GM18517 (cell line): ENCODE results near the gene PIK3R4.

Experiments
- ATAC-seq: cut with Tn5 transposase; IDR thresholded peaks from one replicate; pipeline ENCODE4 v1.9.1; 2021; ENCODE audit warnings: mild to moderate bottlenecking, moderate library complexity; ENCODE audit not compliant: unreplicated experiment

PIK3R4 gene

DNA sequence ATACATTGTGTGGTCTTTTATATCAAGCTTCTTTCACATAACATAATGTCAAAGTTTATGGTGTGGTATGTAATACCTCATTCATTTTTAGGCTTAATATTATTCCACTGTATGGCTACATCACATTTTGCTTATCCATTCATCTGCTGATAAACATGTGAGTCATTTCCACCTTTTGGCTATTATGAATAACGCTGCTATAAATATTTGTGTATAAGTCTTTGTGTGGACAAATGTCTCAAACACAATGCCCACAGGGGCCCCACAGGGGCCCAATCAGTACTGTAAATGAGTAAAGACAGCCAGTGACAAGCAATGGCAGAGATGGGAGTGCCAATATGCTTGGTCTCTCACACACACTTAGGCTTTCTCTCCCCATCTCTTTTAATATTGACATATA is 54.2 kb downstream of the PIK3R4 start:
- ATAC-seq: no peak

DNA sequence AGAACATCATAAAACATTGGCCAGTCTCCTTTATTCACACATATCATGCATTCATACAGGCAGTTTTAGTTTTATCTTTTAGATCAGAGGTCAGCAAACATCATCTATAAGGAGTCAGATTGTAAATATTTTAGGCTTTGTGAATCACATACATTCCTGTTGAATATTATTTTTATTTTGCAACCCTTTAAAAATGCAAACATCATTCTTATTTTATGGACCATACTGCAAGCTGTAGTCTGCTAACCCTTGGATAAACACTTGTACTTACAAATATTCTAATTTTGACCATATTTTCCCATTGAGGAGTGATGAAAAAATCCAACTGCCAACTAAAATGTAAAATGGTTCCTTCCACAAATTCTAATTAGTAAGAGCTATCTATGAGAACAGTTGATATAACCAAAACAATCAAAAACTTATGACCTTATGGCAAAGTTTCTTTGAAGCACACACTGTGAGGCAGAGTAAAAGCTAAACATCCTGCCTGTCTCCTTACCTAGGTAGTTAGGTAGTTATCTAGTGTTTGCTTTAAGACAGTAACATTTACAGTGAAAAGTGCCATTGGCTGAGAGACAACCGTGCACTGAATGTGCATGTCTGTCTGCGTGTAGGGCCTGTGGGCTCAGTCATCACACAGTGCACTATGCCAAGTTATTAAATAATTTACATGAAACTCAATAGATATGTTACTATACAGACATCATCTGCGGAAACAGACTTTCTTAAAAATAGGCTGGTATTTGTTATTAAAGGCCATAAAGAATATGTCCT is 57.7 kb downstream of the PIK3R4 start:
- no peak for ATAC-seq

DNA sequence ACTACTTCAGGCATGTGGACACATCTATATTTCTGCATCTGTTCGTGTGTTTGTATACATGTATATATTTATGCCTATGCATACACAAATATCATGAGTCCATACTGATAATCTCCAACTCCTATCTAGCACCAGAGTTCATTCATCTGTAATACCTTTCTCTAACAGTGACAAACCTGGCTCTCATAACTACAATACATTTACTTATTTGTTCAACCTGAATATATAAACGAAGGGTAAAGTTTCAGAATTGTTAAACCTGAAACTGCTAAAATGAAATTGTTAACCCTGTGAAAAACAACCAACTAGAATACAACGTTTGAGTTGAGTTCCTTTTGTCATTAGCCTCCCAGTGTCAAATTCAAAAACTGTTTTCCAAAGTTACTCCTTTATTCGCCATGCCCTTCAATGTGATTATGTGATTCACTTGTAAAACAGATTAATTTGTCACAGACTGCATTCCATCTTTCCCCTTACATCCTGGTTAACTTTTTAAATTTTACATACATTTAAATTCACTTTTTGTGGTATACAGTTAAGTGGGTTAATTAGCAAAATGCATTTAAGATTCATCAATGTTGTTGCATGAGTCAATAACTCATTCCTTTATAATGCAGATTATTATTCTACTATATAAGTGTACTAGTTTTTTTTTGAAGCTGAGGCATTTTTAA is 58.5 kb downstream of the PIK3R4 start:
- peak; percentile 60 for ATAC-seq

DNA sequence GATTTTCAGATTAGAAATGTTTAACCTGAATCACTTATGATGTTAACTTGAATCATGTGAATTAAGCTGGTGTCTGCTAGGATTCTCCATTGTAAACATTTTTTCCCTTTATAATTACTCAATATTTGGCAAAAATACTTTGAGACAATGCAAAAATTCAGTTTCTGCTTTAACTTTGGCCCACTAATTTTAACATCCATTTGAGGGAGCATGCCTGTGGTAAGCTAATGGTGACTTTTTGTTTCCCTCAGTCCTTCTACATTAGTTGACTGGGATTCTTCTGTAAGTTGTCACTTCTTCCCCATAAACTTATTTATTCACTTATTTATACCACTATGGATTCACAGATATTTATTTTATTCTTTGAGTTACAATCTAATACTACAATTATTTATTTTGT is 59.3 kb downstream of the PIK3R4 start:
- ATAC-seq: no peak

DNA sequence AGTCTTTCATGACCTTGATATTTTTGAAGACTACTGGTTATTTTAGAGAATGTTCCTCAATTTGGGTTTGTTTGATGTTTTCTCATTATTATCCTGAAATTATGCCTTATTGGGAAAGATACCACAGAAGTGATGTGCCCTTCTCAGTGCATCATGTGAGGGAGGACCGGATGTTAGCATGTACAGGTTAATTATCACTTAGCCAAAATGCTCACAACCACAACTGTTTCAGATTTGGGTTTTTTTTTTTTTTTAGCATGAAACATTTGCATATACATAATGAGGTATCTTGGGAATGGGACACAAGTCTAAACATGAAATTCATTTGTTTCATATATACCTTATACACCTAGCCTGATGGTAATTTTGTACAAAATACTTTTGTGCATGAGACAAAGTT is 59.8 kb downstream of the PIK3R4 start:
- peak; percentile 54 for ATAC-seq

DNA sequence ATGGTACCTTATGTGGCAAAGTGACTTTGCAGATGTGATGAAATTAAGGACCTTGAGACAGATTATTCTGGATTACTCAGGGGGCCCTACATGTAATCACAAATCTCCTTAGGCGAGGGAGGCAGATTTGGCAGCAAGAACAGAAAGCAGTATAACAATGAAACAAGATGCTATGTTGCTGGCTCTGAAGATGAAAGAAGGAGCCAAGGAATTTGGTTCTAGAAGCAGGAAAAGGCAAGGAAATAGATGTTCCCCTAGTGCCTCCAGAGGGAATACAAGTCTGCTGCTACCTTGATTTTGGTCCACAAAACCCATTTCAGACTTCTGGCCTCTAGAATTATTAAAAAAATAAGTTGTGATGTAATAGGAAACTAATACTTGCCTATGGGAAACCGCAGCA is 64.5 kb downstream of the PIK3R4 start:
- ATAC-seq: no peak

DNA sequence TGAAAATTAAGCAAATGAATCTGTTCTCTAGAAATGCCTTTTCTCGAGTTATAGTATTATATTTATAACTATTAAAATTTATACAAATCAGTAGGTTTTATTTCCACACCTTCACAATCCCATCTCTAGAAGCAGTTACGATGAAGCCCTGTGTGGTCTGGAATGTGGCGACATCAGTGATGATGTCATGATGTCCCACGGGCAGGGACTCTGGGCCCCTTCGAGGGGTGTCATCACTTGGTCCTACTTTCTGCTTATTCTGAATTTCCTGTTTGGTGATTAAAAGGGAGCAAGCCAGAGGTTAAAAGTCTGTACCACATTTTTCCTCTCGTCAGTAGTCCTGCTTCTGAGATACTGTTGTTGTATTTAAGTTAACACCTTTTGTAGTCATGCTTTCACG is 67.4 kb downstream of the PIK3R4 start:
- ATAC-seq: no peak

DNA sequence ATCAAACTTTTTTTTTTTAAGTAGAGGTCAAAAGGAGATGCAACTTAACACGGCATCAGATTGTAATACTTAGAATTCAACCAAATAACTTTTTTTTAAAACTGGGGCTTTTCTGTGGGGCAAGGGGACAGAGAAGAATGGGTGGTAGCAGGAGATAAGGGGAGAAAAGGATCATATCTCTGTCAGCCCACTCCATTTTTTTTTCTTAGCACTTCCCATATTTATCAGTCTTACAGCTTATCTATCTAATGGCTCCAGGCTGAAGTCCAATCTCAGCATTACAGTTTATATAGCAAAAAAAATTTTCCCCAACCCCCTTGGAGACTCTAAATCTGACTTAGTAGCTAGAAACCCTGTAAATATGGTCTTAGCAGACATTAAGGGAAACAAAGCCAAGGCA is 69.3 kb downstream of the PIK3R4 start:
- ATAC-seq: no peak

DNA sequence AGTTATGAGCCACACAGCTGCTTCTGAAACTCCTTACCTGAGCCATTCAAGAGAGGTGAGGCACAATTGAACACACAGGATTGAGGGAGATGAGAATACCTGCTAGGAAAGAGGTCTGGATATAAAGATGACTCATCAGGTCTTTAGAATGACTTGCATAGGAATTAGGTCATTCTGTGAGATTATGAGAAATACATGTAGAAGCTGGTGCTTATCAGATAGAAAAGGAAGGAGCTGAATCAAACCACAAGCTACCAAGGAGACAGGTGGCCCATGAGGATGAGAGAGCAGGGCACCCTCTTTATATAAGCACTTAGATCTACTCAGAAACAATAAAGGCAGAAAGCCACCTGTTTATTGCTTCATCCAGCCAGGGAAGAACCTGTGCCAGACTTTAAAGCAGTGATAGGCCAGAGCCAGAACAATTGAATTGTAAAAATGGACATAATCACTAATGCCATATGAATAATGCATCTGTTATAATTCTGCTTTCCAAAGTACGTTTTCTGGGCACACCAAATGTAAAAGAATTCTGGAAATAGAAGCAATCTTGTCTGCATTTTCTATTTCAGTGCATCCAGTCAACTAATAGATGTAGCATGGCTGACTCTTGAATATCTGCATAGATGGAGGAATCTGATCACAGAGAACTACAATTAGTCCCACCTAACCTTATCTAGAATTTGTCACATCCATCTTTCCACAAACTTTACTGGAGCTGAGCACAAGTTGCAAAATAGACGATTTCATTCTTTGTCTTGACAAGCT is 74.9 kb downstream of the PIK3R4 start:
- ATAC-seq: no peak

DNA sequence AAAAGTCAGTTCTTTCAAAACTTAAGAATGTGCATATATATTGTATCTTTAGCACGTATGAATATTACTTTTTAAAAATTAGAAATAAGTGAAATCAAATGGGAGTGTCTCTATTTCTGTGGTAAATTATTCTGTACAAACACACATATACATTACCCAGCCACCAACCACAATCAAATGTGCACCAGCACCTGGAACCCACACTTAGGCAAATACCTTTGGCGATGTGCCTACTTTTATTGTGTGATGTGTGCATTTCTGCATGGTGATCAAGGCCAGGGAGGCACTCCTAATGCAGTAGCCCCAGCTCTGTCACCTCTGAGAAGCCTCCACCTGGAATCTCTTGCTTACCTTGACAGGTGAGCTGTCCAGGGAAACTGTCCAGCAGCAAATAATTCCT is 76.9 kb downstream of the PIK3R4 start:
- ATAC-seq: no peak

DNA sequence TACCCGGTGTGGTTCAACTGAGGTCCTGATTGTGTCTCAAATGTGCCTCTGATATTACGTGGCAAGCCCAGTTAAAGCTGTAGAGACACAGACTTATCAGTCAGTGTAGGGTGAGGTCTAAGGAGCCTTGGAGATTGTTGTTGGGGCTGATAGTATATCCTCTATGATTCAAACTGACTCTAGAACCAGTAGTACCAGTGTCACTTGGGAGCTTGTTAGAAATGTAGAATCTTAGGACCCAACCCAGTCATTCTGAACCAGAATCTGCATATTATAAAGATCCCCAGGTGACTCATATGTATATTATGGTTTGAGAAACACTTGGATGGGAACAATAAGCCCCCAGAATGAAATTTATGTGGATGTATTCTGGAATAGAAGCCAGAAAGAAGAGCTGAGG is 83.5 kb downstream of the PIK3R4 start:
- ATAC-seq: no peak

DNA sequence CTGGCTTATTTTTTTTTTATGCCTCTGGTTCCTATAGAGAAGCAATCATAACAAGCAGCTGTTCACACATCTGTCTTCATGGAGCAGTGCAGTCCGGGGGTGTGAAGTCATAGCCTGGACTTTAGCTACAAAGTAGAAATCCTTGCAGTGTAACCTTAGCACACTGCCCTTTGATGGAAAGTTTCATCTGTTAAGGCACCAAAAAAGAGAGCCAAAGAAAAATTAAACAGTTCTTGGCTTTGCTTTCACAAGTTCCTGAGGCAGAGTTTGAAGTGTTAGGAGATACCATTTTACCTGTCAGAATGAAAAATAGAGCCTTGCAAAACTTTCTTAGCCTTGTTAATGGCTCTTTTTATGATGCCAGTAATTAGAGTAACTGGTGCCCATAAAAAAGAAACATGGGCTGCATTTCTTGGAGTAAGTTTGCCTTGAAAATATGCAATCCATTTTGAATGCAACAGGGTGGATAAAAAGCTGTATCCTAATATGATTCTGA is 84.1 kb downstream of the PIK3R4 start:
- no peak for ATAC-seq

DNA sequence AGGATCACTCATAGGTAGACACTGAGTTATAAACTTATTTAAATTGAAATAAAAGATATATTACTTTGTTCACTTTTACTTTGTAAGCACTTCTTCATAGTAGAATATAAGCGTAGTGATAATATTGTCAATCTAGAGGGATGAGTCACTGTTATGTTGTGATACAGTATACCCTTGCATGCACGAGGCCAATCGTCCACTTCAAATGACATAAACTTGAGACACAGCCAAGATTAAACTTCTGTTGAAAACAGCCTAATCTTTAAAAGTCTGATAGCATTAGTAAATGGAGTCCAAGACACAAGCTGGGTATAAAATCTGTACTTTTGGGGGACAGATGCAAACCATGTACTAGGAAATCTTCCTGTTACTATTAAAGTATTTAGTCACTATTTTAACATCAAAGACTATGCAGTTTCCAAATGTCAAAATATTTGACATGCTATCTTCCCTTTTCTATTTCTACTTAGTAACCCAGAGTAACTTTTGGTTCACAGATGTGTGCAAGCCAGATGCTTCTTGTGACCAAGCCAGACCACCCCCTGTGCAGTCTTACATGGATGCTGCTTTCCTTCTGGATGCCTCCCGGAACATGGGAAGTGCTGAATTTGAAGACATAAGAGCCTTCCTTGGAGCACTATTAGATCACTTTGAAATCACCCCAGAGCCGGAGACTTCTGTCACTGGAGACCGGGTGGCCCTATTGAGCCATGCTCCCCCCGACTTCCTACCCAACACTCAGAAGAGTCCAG is 85.3 kb downstream of the PIK3R4 start:
- no peak for ATAC-seq

DNA sequence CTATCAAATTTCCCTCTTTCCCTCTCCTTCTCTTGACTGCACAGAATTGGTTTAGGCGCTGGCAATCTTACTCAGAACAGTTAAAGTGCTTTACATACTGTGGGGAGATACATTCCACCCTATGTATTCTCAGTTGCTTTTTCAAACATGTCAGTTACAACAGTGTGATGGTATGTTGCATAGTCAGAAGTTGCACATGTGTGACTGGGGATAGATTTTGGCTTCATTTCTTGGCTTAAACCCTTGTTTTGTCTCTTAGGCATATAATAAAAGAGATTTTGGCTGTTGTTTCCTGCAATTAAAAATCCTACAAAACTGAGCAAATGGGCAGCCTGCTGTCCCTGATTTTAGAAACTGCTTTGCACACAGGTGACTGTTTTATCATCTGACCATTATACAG is 86.7 kb downstream of the PIK3R4 start:
- ATAC-seq: no peak

DNA sequence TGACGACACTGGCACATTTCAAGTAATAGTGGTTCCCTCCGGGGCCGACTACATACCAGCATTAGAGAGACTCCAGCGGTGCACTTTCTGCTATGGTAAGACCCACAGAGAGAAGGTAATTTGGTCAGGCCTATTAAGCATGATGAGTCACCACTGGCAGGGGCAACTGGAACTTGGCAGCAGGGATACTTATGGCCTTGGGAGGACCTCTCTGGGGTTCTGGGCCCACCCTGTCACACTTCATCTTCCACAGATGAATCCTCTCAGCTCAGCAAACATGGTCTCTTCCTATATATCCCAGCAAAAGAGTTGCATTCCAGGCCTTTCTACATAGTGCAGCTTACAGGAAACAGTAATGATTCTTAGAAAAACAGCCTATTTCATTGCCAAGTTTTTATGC is 88.0 kb downstream of the PIK3R4 start:
- no peak for ATAC-seq

DNA sequence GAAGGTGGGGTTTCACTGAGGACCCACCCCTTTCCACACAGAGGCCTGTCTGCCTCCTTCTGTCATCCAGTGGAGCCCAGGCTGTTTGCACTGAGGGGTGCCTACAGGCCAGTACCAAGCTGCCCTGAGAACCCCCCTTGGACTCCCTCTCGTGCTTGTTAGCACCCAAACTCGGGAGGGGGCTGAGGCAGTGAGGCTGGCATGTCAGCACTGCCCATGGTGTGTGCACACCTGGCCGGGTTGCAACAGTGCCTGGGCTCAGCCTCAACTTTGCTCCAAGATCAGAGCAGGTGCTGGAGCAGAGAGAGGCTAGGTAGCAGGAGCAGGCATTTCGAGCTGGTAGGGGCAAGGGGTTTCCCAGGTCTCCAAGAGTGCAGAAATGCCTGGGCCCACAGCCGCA is 90.0 kb downstream of the PIK3R4 start:
- ATAC-seq: no peak

DNA sequence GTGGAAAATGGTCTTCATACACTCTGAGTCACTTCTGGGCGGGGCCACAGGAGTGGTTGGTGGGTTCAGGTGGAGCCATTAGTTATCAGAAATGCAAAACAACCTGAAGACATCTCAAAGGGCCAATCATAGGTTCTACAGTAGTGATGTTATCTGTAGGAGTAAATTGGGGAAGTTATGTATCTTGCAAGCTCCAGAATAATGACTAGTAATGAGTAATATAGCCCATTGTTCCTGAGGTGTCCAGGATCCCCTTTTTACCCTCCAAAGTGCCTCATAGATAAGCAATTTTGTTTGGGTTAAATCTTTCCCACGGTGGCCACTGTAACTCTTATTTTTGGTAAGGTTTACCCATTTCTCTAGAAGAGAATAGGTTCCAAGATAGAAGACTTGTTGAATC is 91.7 kb downstream of the PIK3R4 start:
- ATAC-seq: no peak

DNA sequence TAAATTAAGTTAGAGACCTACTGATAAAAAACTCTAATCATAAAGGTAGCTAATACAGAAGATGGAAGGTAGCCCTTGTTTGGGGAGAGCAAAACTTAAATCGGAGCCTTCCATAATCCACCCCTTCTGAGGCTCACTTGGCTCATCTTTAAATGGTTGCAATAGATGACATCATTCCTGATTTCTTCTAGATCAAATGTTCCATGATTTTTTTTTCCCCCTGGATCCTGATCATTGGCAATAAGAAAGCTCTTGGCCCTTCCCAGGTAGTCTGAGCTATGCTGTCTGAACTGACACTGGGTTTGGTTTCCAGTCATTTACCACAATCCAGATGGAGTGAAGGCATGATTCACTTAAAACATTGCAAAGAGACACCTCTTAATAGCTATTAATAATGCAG is 92.5 kb downstream of the PIK3R4 start:
- ATAC-seq: no peak

DNA sequence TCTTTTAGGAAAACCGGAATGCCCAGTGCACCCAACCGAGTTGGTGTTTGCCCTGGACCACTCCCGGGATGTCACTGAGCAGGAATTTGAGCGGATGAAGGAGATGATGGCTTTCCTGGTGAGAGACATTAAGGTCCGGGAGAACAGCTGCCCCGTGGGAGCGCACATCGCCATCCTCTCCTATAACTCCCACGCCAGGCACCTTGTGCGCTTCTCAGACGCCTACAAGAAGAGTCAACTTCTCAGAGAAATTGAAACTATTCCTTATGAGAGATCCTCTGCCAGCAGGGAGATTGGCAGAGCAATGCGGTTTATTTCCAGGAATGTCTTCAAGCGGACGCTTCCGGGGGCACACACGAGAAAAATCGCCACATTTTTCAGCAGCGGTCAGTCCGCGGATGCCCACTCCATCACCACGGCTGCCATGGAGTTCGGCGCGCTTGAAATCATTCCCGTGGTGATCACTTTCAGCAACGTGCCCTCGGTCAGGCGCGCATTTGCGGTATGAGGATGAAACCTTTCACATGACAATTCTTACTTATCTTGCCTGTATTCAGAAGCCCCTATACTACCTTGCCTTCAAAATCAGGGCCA is 97.5 kb downstream of the PIK3R4 start:
- ATAC-seq: no peak

DNA sequence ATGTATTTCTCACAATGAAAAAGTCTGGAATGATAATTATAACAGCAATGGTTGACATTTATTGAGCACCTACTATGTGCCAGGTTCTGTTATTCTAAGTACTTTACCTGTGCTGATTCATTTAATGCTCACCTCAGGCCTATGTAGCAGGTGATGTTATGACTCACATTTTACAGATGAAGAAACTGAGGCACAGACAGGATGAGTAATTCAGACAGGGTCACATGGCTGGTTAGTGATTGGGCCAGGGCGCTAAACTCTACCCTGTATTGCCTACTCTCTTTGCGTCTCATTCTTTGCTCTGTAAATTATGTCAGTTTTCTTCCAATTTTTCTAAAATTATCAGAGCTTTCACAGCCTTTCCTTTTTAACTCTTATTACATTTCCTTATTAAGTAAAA is 98.3 kb downstream of the PIK3R4 start:
- ATAC-seq: no peak

DNA sequence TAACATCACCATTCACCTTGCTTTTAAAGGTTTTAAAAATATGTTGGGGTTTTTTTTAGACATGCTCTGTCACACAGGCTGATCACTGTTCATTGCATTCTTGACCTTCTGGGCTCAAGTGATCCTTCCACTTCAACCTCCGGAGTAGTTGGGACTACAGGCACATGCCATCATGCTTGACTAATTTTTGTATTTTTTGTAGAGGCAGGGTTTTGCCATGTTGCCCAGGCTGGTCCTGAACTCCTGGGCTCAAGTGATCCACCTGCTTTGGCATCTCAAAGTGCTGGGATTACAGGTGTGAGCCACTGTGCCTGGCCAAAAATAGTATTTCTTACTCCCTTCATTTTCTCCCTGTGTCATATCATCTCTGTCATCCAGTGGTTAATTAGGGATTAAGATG is 101.4 kb downstream of the PIK3R4 start:
- ATAC-seq: no peak
